ENCODE measurements around the gene DMD.

Gene DMD

DNA sequence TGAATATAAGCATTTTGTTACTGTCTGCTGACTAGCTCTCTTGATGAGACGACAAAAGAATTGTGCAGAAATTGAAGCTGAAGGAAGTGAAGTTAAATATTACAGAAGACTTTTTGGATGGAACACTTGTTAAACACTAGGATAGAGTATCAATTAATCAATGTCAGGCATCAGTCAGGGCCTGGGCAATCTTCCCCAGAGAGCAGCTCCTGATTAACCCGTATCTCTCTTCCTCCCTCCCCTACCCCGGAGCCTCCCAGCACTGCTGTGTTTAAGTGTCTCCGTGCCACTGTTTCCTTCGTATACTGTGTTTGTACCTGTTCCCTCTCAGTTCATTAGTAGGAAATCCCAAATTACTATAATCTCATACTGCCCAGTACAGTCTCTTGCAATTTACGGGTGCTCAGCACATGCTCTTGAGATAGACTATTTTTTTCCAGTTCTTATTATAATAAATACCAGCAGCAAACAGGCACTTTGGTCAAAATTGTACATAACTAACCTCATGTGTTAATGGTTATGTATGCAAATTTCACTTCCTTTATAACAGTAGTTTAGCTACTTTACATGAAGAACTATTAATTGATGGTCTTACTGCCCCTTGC lies 1373.8 kb downstream of the DMD start:
- Histone ChIP-seq H3K27me3 (replicated peaks in 2 of 5; ENCODE audit: control insufficient read depth in 4 of 5, insufficient read depth in 5 of 5, low read length in 4 of 5) (no peaks in the 10 kb centered on the region), H3K9me3 (ENCODE audit: control extremely low read depth in 1 of 5, control insufficient read depth in 4 of 5, insufficient read depth in 2 of 5, low read depth in 1 of 5, low read length in 4 of 5) (no peaks in the 10 kb centered on the region), H3K36me3 (ENCODE audit: control insufficient read depth in 4 of 4, insufficient read depth in 4 of 4, low read length in 3 of 4) (no peaks in the 10 kb centered on the region), H3K27ac (ENCODE audit: insufficient read depth in 1 of 2, low read depth in 1 of 2, low read length in 2 of 2, poor library complexity in 1 of 2, severe bottlenecking in 2 of 2) (no peak overlapping the region), H3K4me3 (ENCODE audit: control insufficient read depth in 1 of 7, extremely low read depth in 1 of 7, insufficient read depth in 4 of 7, low read depth in 2 of 7, low read length in 6 of 7) (no peak overlapping the region), H3K4me1 (ENCODE audit: control extremely low read depth in 1 of 4, control insufficient read depth in 4 of 4, insufficient read depth in 4 of 4, low read length in 3 of 4) (no peaks in the 10 kb centered on the region)
- DNase-seq: no peak
- 93% methylated on average over 5 of the region's 6 CpGs for WGBS (ENCODE audit: insufficient coverage)
- ChIA-PET POLR2A (no interaction called here), CTCF (no interaction called here)

DNA sequence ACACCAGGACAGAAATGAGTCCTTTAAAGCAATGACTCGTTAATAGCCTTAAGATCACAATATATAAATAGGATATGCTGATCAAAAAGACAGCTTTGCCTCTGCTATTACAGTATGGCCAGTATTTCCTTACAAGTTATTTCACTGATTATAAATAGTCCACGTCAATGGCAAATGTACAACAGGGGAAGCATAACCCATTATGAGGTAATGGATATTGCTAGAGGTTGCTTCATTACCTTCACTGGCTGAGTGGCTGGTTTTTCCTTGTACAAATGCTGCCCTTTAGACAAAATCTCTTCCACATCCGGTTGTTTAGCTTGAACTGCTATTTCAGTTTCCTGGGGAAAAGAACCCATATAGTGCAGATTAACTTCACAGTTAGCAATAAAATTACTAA lies 1374.9 kb downstream of the DMD start:
- no peak overlapping the region for H3K4me3 ChIP-seq (ENCODE audit: control insufficient read depth in 1 of 7, extremely low read depth in 1 of 7, insufficient read depth in 4 of 7, low read depth in 2 of 7, low read length in 6 of 7)
- H3K4me1 ChIP-seq (ENCODE audit: control extremely low read depth in 1 of 4, control insufficient read depth in 4 of 4, insufficient read depth in 4 of 4, low read length in 3 of 4): no peaks in the 10 kb centered on the region
- POLR2A ChIA-PET: no interaction called here
- H3K9me3 ChIP-seq (ENCODE audit: control extremely low read depth in 1 of 5, control insufficient read depth in 4 of 5, insufficient read depth in 2 of 5, low read depth in 1 of 5, low read length in 4 of 5): no peaks in the 10 kb centered on the region
- H3K27ac ChIP-seq (ENCODE audit: insufficient read depth in 1 of 2, low read depth in 1 of 2, low read length in 2 of 2, poor library complexity in 1 of 2, severe bottlenecking in 2 of 2): no peak overlapping the region
- H3K27me3 ChIP-seq (replicated peaks in 2 of 5; ENCODE audit: control insufficient read depth in 4 of 5, insufficient read depth in 5 of 5, low read length in 4 of 5): no peaks in the 10 kb centered on the region
- no peak for DNase-seq
- 60% methylated on average over 1 of the region's 3 CpGs for WGBS (ENCODE audit: insufficient coverage)
- CTCF ChIA-PET: no interaction called here
- no peaks in the 10 kb centered on the region for H3K36me3 ChIP-seq (ENCODE audit: control insufficient read depth in 4 of 4, insufficient read depth in 4 of 4, low read length in 3 of 4)

DNA sequence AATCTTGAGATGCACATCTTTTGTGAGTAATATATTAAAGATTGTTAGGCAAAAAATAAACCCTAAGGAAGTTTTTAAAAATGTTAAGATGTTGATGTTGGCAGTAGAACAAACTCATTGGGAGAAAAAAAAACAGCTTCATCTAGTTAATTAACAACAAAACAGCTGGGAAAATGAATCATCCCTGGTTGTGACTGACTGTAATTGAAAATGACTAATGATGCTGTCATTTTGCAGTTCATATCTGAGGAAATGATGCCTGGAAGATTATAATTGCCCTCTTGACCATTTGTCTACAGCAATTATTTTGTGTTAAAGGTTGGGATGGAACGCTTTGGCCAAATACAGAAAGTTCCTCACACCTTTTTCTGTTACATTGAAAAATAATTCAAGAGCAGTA lies 1379.1 kb downstream of the DMD start:
- no peaks in the 10 kb centered on the region for H3K27me3 ChIP-seq (replicated peaks in 2 of 5; ENCODE audit: control insufficient read depth in 4 of 5, insufficient read depth in 5 of 5, low read length in 4 of 5)
- POLR2A ChIA-PET: no interaction called here
- H3K9me3 ChIP-seq (ENCODE audit: control extremely low read depth in 1 of 5, control insufficient read depth in 4 of 5, insufficient read depth in 2 of 5, low read depth in 1 of 5, low read length in 4 of 5): no peaks in the 10 kb centered on the region
- no peaks in the 10 kb centered on the region for H3K4me1 ChIP-seq (ENCODE audit: control extremely low read depth in 1 of 4, control insufficient read depth in 4 of 4, insufficient read depth in 4 of 4, low read length in 3 of 4)
- no peaks in the 10 kb centered on the region for H3K36me3 ChIP-seq (ENCODE audit: control insufficient read depth in 4 of 4, insufficient read depth in 4 of 4, low read length in 3 of 4)
- no CpG with 5 or more reads among the region's 1 CpG for WGBS (ENCODE audit: insufficient coverage)
- H3K27ac ChIP-seq (ENCODE audit: insufficient read depth in 1 of 2, low read depth in 1 of 2, low read length in 2 of 2, poor library complexity in 1 of 2, severe bottlenecking in 2 of 2): no peak overlapping the region
- no peak overlapping the region for H3K4me3 ChIP-seq (ENCODE audit: control insufficient read depth in 1 of 7, extremely low read depth in 1 of 7, insufficient read depth in 4 of 7, low read depth in 2 of 7, low read length in 6 of 7)
- no peak for DNase-seq
- CTCF ChIA-PET: no interaction called here

DNA sequence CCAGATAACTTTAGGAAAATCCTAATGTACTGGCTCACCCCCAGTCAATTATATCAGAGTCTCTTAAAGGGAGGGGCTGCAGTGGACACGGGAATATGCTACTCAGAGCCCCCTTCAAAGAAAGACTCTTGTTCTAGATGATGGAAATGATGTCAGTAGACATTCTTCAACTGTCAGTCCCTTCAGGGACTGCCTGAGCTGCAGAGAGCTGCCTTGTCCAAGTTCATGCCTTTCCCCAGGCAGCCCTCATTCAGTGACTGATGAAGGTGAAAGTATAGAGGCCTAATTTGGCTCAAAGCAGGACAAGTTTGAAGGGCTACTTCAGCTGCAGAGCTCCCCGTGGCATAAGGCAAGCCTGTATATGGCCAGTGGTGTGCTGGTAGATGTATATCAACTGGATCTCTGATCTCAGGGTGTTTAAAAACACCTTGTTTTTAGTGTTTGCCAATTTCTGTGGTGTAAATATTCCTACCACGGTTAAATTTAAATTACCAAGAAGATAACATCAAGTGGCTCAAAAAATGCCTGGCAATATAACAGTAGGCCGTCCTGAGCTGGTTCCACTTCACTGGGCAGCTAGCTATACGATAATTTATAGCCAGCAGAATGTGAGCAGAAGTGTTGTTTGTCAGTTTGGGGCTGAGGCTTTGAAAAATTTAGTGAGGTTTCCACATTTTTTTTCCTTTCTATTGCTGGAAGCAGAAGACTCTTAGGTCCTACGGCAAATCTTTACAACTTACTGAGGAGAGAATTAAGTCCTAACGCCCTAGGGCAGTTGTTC lies 1390.7 kb downstream of the DMD start:
- Histone ChIP-seq H3K9me3 (ENCODE audit: control extremely low read depth in 1 of 5, control insufficient read depth in 4 of 5, insufficient read depth in 2 of 5, low read depth in 1 of 5, low read length in 4 of 5) (no peaks in the 10 kb centered on the region), H3K4me3 (ENCODE audit: control insufficient read depth in 1 of 7, extremely low read depth in 1 of 7, insufficient read depth in 4 of 7, low read depth in 2 of 7, low read length in 6 of 7) (no peak overlapping the region), H3K27ac (ENCODE audit: insufficient read depth in 1 of 2, low read depth in 1 of 2, low read length in 2 of 2, poor library complexity in 1 of 2, severe bottlenecking in 2 of 2) (no peak overlapping the region), H3K27me3 (replicated peaks in 2 of 5; ENCODE audit: control insufficient read depth in 4 of 5, insufficient read depth in 5 of 5, low read length in 4 of 5) (no peaks in the 10 kb centered on the region), H3K4me1 (ENCODE audit: control extremely low read depth in 1 of 4, control insufficient read depth in 4 of 4, insufficient read depth in 4 of 4, low read length in 3 of 4) (no peaks in the 10 kb centered on the region), H3K36me3 (ENCODE audit: control insufficient read depth in 4 of 4, insufficient read depth in 4 of 4, low read length in 3 of 4) (no peaks in the 10 kb centered on the region)
- DNase-seq: no peak
- CTCF ChIA-PET: no interaction called here
- POLR2A ChIA-PET: no interaction called here
- WGBS (ENCODE audit: insufficient coverage): 82% methylated on average over 6 of the region's 7 CpGs

DNA sequence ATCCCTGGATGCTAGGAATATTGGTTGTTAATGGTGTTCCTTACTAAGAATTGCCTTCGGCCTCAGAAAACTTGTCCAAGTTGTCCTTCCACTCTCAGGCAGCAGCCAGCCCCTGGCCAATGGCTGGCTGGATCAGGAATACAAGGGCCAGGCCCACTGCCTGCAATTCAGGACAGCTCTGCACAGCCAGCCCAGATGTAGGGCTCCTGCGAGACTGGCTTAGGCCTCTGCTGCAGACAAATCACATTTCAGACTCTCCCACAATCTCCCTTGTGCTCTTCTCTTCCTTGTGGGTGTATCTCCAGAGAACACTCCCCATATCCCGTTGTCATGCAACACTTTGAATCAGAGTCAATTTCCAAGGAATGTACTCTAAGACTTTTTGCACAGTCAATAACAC lies 1391.9 kb downstream of the DMD start:
- WGBS (ENCODE audit: insufficient coverage): 74% methylated on average over 3 of the region's 3 CpGs
- POLR2A ChIA-PET: no interaction called here

DNA sequence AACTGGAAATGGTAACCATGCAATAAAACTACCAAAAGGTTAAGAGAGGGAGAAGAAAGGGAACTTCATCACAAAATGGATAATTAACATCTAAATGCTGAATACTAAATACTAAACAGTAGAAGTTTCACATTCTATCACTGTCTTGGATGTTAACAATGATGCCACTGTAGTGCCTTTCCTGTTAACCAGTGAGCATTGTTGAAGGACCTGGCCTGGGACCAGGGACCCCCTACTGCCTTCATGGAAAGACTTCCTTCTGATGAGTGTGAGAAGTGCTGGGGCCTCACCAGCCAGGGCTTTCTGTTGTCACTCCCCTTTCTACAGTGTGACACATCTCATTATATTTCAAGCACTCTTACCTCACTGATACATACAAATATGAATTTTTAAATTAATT lies 1400.2 kb downstream of the DMD start:
- ChIA-PET POLR2A (no interaction called here), CTCF (no interaction called here)
- Histone ChIP-seq H3K36me3 (ENCODE audit: control insufficient read depth in 4 of 4, insufficient read depth in 4 of 4, low read length in 3 of 4) (no peaks in the 10 kb centered on the region), H3K9me3 (ENCODE audit: control extremely low read depth in 1 of 5, control insufficient read depth in 4 of 5, insufficient read depth in 2 of 5, low read depth in 1 of 5, low read length in 4 of 5) (no peaks in the 10 kb centered on the region), H3K4me1 (ENCODE audit: control extremely low read depth in 1 of 4, control insufficient read depth in 4 of 4, insufficient read depth in 4 of 4, low read length in 3 of 4) (no peaks in the 10 kb centered on the region), H3K27me3 (replicated peaks in 2 of 5; ENCODE audit: control insufficient read depth in 4 of 5, insufficient read depth in 5 of 5, low read length in 4 of 5) (no peaks in the 10 kb centered on the region), H3K4me3 (ENCODE audit: control insufficient read depth in 1 of 7, extremely low read depth in 1 of 7, insufficient read depth in 4 of 7, low read depth in 2 of 7, low read length in 6 of 7) (no peak overlapping the region), H3K27ac (ENCODE audit: insufficient read depth in 1 of 2, low read depth in 1 of 2, low read length in 2 of 2, poor library complexity in 1 of 2, severe bottlenecking in 2 of 2) (no peak overlapping the region)
- no peak for DNase-seq

More for the DNA sequence above, 1391.9 kb downstream of the DMD start:
- no peaks in the 10 kb centered on the region for H3K9me3 ChIP-seq (ENCODE audit: control extremely low read depth in 1 of 5, control insufficient read depth in 4 of 5, insufficient read depth in 2 of 5, low read depth in 1 of 5, low read length in 4 of 5)
- no peak for DNase-seq
- no peaks in the 10 kb centered on the region for H3K4me1 ChIP-seq (ENCODE audit: control extremely low read depth in 1 of 4, control insufficient read depth in 4 of 4, insufficient read depth in 4 of 4, low read length in 3 of 4)
- CTCF ChIA-PET: no interaction called here
- no peak overlapping the region for H3K4me3 ChIP-seq (ENCODE audit: control insufficient read depth in 1 of 7, extremely low read depth in 1 of 7, insufficient read depth in 4 of 7, low read depth in 2 of 7, low read length in 6 of 7)
- H3K27ac ChIP-seq (ENCODE audit: insufficient read depth in 1 of 2, low read depth in 1 of 2, low read length in 2 of 2, poor library complexity in 1 of 2, severe bottlenecking in 2 of 2): no peak overlapping the region
- no peaks in the 10 kb centered on the region for H3K27me3 ChIP-seq (replicated peaks in 2 of 5; ENCODE audit: control insufficient read depth in 4 of 5, insufficient read depth in 5 of 5, low read length in 4 of 5)
- no peaks in the 10 kb centered on the region for H3K36me3 ChIP-seq (ENCODE audit: control insufficient read depth in 4 of 4, insufficient read depth in 4 of 4, low read length in 3 of 4)

DNA sequence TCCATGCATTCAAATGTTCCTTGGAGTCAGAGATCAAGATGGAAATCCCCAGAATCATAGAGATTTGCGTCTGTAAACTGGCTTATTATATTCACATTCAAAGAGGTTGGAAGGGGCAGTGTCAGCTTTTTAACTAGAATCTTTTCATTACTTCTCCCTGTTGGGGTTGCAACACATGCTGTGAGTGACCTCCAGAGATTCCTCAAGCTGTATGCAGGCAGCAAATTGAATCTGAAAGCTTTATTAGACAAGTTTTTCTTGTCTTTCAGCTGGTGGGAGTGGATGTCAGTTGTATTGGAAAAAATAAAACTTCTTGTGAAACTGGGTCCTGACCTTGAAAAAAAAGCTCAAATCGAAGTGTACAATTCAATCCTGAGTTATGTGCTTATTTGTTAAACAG lies 1403.0 kb downstream of the DMD start:
- DNase-seq: no peak
- Histone ChIP-seq H3K36me3 (ENCODE audit: control insufficient read depth in 4 of 4, insufficient read depth in 4 of 4, low read length in 3 of 4) (no peaks in the 10 kb centered on the region), H3K9me3 (ENCODE audit: control extremely low read depth in 1 of 5, control insufficient read depth in 4 of 5, insufficient read depth in 2 of 5, low read depth in 1 of 5, low read length in 4 of 5) (no peaks in the 10 kb centered on the region), H3K4me1 (ENCODE audit: control extremely low read depth in 1 of 4, control insufficient read depth in 4 of 4, insufficient read depth in 4 of 4, low read length in 3 of 4) (no peaks in the 10 kb centered on the region), H3K27me3 (replicated peaks in 2 of 5; ENCODE audit: control insufficient read depth in 4 of 5, insufficient read depth in 5 of 5, low read length in 4 of 5) (no peaks in the 10 kb centered on the region), H3K4me3 (ENCODE audit: control insufficient read depth in 1 of 7, extremely low read depth in 1 of 7, insufficient read depth in 4 of 7, low read depth in 2 of 7, low read length in 6 of 7) (no peak overlapping the region), H3K27ac (ENCODE audit: insufficient read depth in 1 of 2, low read depth in 1 of 2, low read length in 2 of 2, poor library complexity in 1 of 2, severe bottlenecking in 2 of 2) (no peak overlapping the region)
- 83% methylated on average over 1 of the region's 2 CpGs for WGBS (ENCODE audit: insufficient coverage)
- ChIA-PET POLR2A (no interaction called here), CTCF (no interaction called here)
